Transverse colon (tissue), 4 donors: ENCODE results near the gene TBK1. TPM values are rescaled to one million over a fixed set of nuclear protein-coding genes. Genes with fewer than 3 reads are reported as not detected.

Experiments
- DNase-seq: peaks from one replicate; pipeline ENCODE4 v3.0.0-alpha.2; 2019
- H3K27ac ChIP-seq, 4 donors: fragments of 200-600 bp; sonication (generic); 2 replicates each; pipeline ENCODE4 v1.5.1; 2016 to 2018; ENCODE audit warnings: inconsistent platforms in 4 of 4
- H3K27me3 ChIP-seq: fragments of 200-600 bp; sonication (generic); 2 replicates; pipeline ENCODE4 v1.5.1; 2017; ENCODE audit warnings: inconsistent platforms
- H3K36me3 ChIP-seq, 4 donors: fragments of 200-600 bp; sonication (generic); 2 replicates each; pipeline ENCODE4 v1.5.1; 2017 to 2019; ENCODE audit warnings: inconsistent platforms in 4 of 4
- H3K4me1 ChIP-seq, 4 donors: fragments of 200-600 bp; sonication (generic); 2 replicates each; pipeline ENCODE4 v1.5.1; 2017 to 2020; ENCODE audit warnings: inconsistent platforms in 4 of 4
- H3K4me3 ChIP-seq, 4 donors: fragments of 200-600 bp; sonication (generic); 1 replicate in 1 of 4; 2 replicates in 3 of 4; pipeline versions ENCODE4 v1.5.1 to v1.6.1; 2017 to 2019; ENCODE audit warnings: inconsistent platforms in 4 of 4
- H3K9me3 ChIP-seq, 2 donors: fragments of 200-600 bp; sonication (generic); 2 replicates each; pipeline ENCODE4 v1.5.1; 2017 to 2019; ENCODE audit warnings: inconsistent platforms in 2 of 2
- CTCF ChIP-seq, 5 experiments: fragments of 200-600 bp in 3 of 5; fragments of 450-650 bp in 2 of 5; sonication (generic) in 3 of 5; IDR thresholded peaks; 1 replicate in 2 of 5; 2 replicates in 3 of 5; pipeline ENCODE4 v1.5.1; 2016 to 2017; ENCODE audit warnings: antibody characterized with exemption in 5 of 5, inconsistent platforms in 3 of 5, mild to moderate bottlenecking in 2 of 5, moderate library complexity in 1 of 5
- EP300 ChIP-seq: sonication (generic); formaldehyde crosslinking; IDR thresholded peaks from one replicate; pipeline ENCODE4 v1.6.1; 2017; ENCODE audit warnings: antibody characterized with exemption, low read depth
- POLR2A ChIP-seq: fragments of 450-650 bp; IDR thresholded peaks from one replicate; pipeline ENCODE4 v1.6.1; 2016; ENCODE audit warnings: antibody characterized with exemption, mild to moderate bottlenecking, moderate library complexity
- POLR2AphosphoS5 ChIP-seq, 3 donors: sonication (generic); formaldehyde crosslinking; IDR thresholded peaks; one replicate each; pipeline ENCODE4 v1.6.1; 2016; ENCODE audit warnings: antibody characterized with exemption in 3 of 3
- WGBS, 2 donors: methylation state at CpG; one replicate each; pipeline ENCODE4 v1.1.5; 2018; ENCODE audit warnings: low coverage in 1 of 2; 5-methylcytosine and 5-hydroxymethylcytosine counted together
- in situ Hi-C, 4 donors: fragments of 200-750 bp; cut with MboI; loops; one replicate each; pipeline versions ENCODE4 v1.15.0 to v1.15.1; 2017; ENCODE audit warnings: low sequenced_read_pairs in 3 of 4, low pct_ligation_motif_present in 1 of 4, low pct_unique_long_range_greater_than_20kb in 1 of 4
- intact Hi-C: fragments of 100-400 bp; cut with DNase I; formaldehyde crosslinking; loops from one replicate; pipeline ENCODE4 v1.15.1; 2023; ENCODE audit warnings: low total_unique reads
- total RNA-seq, 4 donors: library from RNA; depleted of rRNA; stranded (reverse); fragments of >200 nt; gene quantifications; one replicate each; pipeline ENCODE4 v1.1.0, GENCODE V29; 2016

TBK1 gene
- total RNA-seq, 4 donors from 2014 or later = 6.4 to 25.9 (median 17.1) TPM

GRCh38 chr12:64469455-64470142, 17.7 kb downstream of the TBK1 start:
- in situ Hi-C loops (no loop called here), intact Hi-C loops (loop anchor here (10.0 kb wide), 1 partner anchor 865 kb away; no protein-coding TSS in a partner anchor)
- H3K27ac ChIP-seq = no peak overlapping the region
- H3K9me3 ChIP-seq = no peaks in the 10 kb centered on the region
- TF ChIP-seq POLR2A (no peak), CTCF (IDR thresholded peaks at IDR 0.05) (no peak), POLR2AphosphoS5 (IDR thresholded peaks at IDR 0.05) (no peak), EP300 (no peak)
- no peaks in the 10 kb centered on the region for H3K27me3 ChIP-seq
- DNase-seq = no peak
- H3K36me3 ChIP-seq = peaks cover 0 to 47% (median 20%) of the 10 kb centered on the region in 4 donors
- H3K4me1 ChIP-seq = no peaks in the 10 kb centered on the region
- 90 to 93% methylated on average over 2 of the region's 2 CpGs for WGBS, 2 donors
- H3K4me3 ChIP-seq = no peak overlapping the region

GRCh38 chr12:64470495-64470894, 18.6 kb downstream of the TBK1 start:
- in situ Hi-C loops = no loop called here
- peaks cover 0 to 47% (median 21%) of the 10 kb centered on the region in 4 donors for H3K36me3 ChIP-seq
- H3K4me3 ChIP-seq = no peak overlapping the region
- no peak for DNase-seq
- intact Hi-C loops = loop anchor here (10.0 kb wide), 1 partner anchor 864 kb away; no protein-coding TSS in a partner anchor
- no peaks in the 10 kb centered on the region for H3K27me3 ChIP-seq
- H3K9me3 ChIP-seq = no peaks in the 10 kb centered on the region
- H3K4me1 ChIP-seq = no peaks in the 10 kb centered on the region
- no peak for TF ChIP-seq POLR2A
- no peak overlapping the region for H3K27ac ChIP-seq
- 95 to 100% methylated on average over 1 to 2 of the region's 2 CpGs for WGBS, 2 donors

GRCh38 chr12:64473176-64473575, 21.3 kb downstream of the TBK1 start:
- no peak overlapping the region for H3K4me3 ChIP-seq
- H3K27me3 ChIP-seq = no peaks in the 10 kb centered on the region
- WGBS, 2 donors = 97 to 100% methylated on average over 2 of the region's 2 CpGs
- in situ Hi-C loops (no loop called here), intact Hi-C loops (loop anchor here (10.0 kb wide), 1 partner anchor 862 kb away; no protein-coding TSS in a partner anchor)
- DNase-seq = no peak
- H3K27ac ChIP-seq = no peak overlapping the region
- peaks cover 0 to 4% of the 10 kb centered on the region in 2 donors for H3K9me3 ChIP-seq
- no peaks in the 10 kb centered on the region for H3K4me1 ChIP-seq
- TF ChIP-seq POLR2AphosphoS5 (IDR thresholded peaks at IDR 0.05) (no peak), EP300 (no peak), CTCF (IDR thresholded peaks at IDR 0.05) (no peak), POLR2A (no peak)
- H3K36me3 ChIP-seq = peaks cover 0 to 45% (median 20%) of the 10 kb centered on the region in 4 donors

- in situ Hi-C loops (no loop called here), intact Hi-C loops (loop anchor here (10.0 kb wide), 1 partner anchor 859 kb away; no protein-coding TSS in a partner anchor)
- no peak overlapping the region for H3K27ac ChIP-seq
- H3K9me3 ChIP-seq = peaks cover 0 to 4% of the 10 kb centered on the region in 2 donors
- 99 to 100% methylated on average over 3 to 4 of the region's 4 CpGs for WGBS, 2 donors
- H3K36me3 ChIP-seq = peaks cover 0 to 49% (median 21%) of the 10 kb centered on the region in 4 donors
- TF ChIP-seq POLR2A = no peak
- TF ChIP-seq CTCF (IDR thresholded peaks at IDR 0.05) = no peak
- TF ChIP-seq POLR2AphosphoS5 (IDR thresholded peaks at IDR 0.05) = no peak
- no peak for TF ChIP-seq EP300
- no peak overlapping the region for H3K4me3 ChIP-seq
- H3K4me1 ChIP-seq = no peaks in the 10 kb centered on the region
- DNase-seq = no peak
- H3K27me3 ChIP-seq = no peaks in the 10 kb centered on the region
Observed at GRCh38 chr12:64475518-64475917, 23.6 kb downstream of the TBK1 start.
